GM12864 (cell line): ENCODE measurements around the gene DBI.
"Not testable (repeated sequence)": the region's sequence is repeated elsewhere in the genome, so short reads cannot be mapped to it uniquely, and the experiment has no call there.

Experiments used
- DNase-seq: peaks from one replicate; pipeline ENCODE4 v3.0.0-alpha.2; 2011; ENCODE audit warnings: low read depth
- H3K4me3 ChIP-seq: 2 replicates; pipeline ENCODE4 v1.5.1; 2011; ENCODE audit warnings: mild to moderate bottlenecking, low read depth, low read length, control low read depth
- CTCF ChIP-seq: IDR thresholded peaks from 2 replicates; pipeline ENCODE4 v1.5.1; 2011; ENCODE audit warnings: low read depth, mild to moderate bottlenecking, moderate library complexity, low read length, control low read depth, inconsistent platforms; ENCODE audit errors: missing control alignments

DBI gene

GRCh38 chr2:119372778-119373568 is 6.2 kb downstream of the DBI start:
- DNase-seq: no peak
- TF ChIP-seq CTCF: no peak
- no peak overlapping the region for H3K4me3 ChIP-seq

- not testable (repeated sequence) for DNase-seq, H3K4me3 ChIP-seq
These were observed 7.3 kb downstream of the DBI start for GRCh38 chr2:119373907-119374745.

GRCh38 chr2:119376406-119376805 is 9.6 kb downstream of the DBI start:
- H3K4me3 ChIP-seq, DNase-seq: not testable (repeated sequence)

GRCh38 chr2:119376810-119377209 is 10.0 kb downstream of the DBI start:
- no peak for DNase-seq
- no peak overlapping the region for H3K4me3 ChIP-seq
- no peak for TF ChIP-seq CTCF

- H3K4me3 ChIP-seq: no peak overlapping the region
- DNase-seq: no peak
- TF ChIP-seq CTCF: no peak
These were observed 10.7 kb downstream of the DBI start for GRCh38 chr2:119377294-119377992.

GRCh38 chr2:119377993-119378345 is 11.2 kb downstream of the DBI start:
- no peak for DNase-seq
- no peak for TF ChIP-seq CTCF

GRCh38 chr2:119378566-119378965 is 11.8 kb downstream of the DBI start:
- no peak for DNase-seq
- TF ChIP-seq CTCF: no peak
- H3K4me3 ChIP-seq: no peak overlapping the region

More at GRCh38 chr2:119377993-119378345, 11.2 kb downstream of the DBI start:
- no peak overlapping the region for H3K4me3 ChIP-seq
